ENCODE data around the gene MPPE1.

GRCh38 chr18:11859903-11860407 lies 48.2 kb downstream of the MPPE1 start:
- TF ChIP-seq, protein P1, sequence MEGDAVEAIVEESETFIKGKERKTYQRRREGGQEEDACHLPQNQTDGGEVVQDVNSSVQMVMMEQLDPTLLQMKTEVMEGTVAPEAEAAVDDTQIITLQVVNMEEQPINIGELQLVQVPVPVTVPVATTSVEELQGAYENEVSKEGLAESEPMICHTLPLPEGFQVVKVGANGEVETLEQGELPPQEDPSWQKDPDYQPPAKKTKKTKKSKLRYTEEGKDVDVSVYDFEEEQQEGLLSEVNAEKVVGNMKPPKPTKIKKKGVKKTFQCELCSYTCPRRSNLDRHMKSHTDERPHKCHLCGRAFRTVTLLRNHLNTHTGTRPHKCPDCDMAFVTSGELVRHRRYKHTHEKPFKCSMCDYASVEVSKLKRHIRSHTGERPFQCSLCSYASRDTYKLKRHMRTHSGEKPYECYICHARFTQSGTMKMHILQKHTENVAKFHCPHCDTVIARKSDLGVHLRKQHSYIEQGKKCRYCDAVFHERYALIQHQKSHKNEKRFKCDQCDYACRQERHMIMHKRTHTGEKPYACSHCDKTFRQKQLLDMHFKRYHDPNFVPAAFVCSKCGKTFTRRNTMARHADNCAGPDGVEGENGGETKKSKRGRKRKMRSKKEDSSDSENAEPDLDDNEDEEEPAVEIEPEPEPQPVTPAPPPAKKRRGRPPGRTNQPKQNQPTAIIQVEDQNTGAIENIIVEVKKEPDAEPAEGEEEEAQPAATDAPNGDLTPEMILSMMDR (conservative IDR thresholded peaks at IDR 0.05; ENCODE audit: low read depth, low read length) = peak; percentile 19; the same call in 1 of the 2 replicates
- no peak for TF ChIP-seq POLR2A (IDR thresholded peaks at IDR 0.05; ENCODE audit: low read depth, low read length)
- TF ChIP-seq, protein P2, sequence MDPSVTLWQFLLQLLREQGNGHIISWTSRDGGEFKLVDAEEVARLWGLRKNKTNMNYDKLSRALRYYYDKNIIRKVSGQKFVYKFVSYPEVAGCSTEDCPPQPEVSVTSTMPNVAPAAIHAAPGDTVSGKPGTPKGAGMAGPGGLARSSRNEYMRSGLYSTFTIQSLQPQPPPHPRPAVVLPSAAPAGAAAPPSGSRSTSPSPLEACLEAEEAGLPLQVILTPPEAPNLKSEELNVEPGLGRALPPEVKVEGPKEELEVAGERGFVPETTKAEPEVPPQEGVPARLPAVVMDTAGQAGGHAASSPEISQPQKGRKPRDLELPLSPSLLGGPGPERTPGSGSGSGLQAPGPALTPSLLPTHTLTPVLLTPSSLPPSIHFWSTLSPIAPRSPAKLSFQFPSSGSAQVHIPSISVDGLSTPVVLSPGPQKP (IDR thresholded peaks at IDR 0.05; ENCODE audit: borderline replicate concordance, low read depth, low read length) = no peak
- TF ChIP-seq RCOR1 (IDR thresholded peaks at IDR 0.05; ENCODE audit: insufficient replicate concordance, low read length) = no peak
- peak; percentile 91 for TF ChIP-seq FOS (IDR thresholded peaks at IDR 0.05; ENCODE audit: low read depth, low read length)
- no peak for TF ChIP-seq MAZ (IDR thresholded peaks at IDR 0.05; ENCODE audit: borderline replicate concordance, low read depth, low read length)
- TF ChIP-seq RAD21 (IDR thresholded peaks at IDR 0.05; ENCODE audit: low read length) = 0 out of 2 replicates have a peak, but pooled peaks have one; percentile 8
- TF ChIP-seq MXI1 (IDR thresholded peaks at IDR 0.05; ENCODE audit: borderline replicate concordance, low read depth, low read length) = no peak
- no peak; the same call in 1 of the 2 replicates for TF ChIP-seq SMC3 (IDR thresholded peaks at IDR 0.05; ENCODE audit: low read depth, low read length)
- TF ChIP-seq RFX5 (IDR thresholded peaks at IDR 0.05; ENCODE audit: low read depth, low read length) = no peak
- peak; percentile 55; the same call in 1 of the 2 replicates for TF ChIP-seq BHLHE40 (IDR thresholded peaks at IDR 0.05; ENCODE audit: low read depth, low read length)
- no peak for TF ChIP-seq MAFK (IDR thresholded peaks at IDR 0.05; ENCODE audit: low read depth, low read length)
- TF ChIP-seq, protein P3, sequence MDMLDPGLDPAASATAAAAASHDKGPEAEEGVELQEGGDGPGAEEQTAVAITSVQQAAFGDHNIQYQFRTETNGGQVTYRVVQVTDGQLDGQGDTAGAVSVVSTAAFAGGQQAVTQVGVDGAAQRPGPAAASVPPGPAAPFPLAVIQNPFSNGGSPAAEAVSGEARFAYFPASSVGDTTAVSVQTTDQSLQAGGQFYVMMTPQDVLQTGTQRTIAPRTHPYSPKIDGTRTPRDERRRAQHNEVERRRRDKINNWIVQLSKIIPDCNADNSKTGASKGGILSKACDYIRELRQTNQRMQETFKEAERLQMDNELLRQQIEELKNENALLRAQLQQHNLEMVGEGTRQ (IDR thresholded peaks at IDR 0.05; ENCODE audit: low read depth, low read length) = no peak
- 0 out of 2 replicates have a peak, but pooled peaks have one; percentile 9 for TF ChIP-seq CEBPB (IDR thresholded peaks at IDR 0.05; ENCODE audit: low read depth, low read length)

All from IMR-90 (cell line).